HepG2 (cell line): ENCODE data around the gene ANTKMT. TPM values are rescaled to one million over a fixed set of nuclear protein-coding genes. Genes with fewer than 3 reads are reported as not detected.

Experiments used
- ATAC-seq: fragments of 200-7000 bp; cut with Tn5 transposase; 3 replicates; pipeline ENCODE4 v1.9.1; 2020; ENCODE audit warnings: mild to moderate bottlenecking, moderate library complexity
- BruUV-seq: library from RNA; stranded (reverse); fragments of 400-500 nt; replicated peaks from 2 replicates; lab custom pipeline; 2021; lab: Mats Ljungman, UMichigan
- CTCF ChIA-PET: fragments of 300-600 bp; formaldehyde crosslinking; extraction: SDS; loops from one replicate; lab custom pipeline; 2021; ENCODE audit warnings: low total read pairs, inconsistent platforms, low intra/inter-chr PET ratio; lab: Yijun Ruan, JAX
- POLR2A ChIA-PET: fragments of 350-600 bp; sonication (Branson Sonifier 250); formaldehyde crosslinking; loops from one replicate; lab custom pipeline; 2020; ENCODE audit warnings: antibody characterized with exemption, inconsistent platforms; lab: Yijun Ruan, JAX
- DNase-seq: peaks from one replicate; pipeline ENCODE4 v3.0.0-alpha.2; 2015; ENCODE audit warnings: low spot score
- FAIRE-seq: peaks from 3 replicates; lab custom pipeline; 2011; peaks lifted over from hg19 to GRCh38; lab: Jason Lieb, UNC
- H2AFZ ChIP-seq: one replicate; pipeline ENCODE4 v1.6.1; 2011; ENCODE audit warnings: low read length, inconsistent platforms
- H3K27ac ChIP-seq: fragments of 300-600 bp; 3 replicates; pipeline ENCODE4 v1.8.0; 2011; ENCODE audit warnings: mixed run types, mild to moderate bottlenecking, mixed read lengths, low read length, inconsistent platforms; ENCODE audit not compliant: insufficient read depth; ENCODE audit errors: extremely low read length
- H3K27me3 ChIP-seq, 2 experiments: fragments of 200-600 bp in 1 of 2; 2 replicates in 1 of 2; 3 replicates in 1 of 2; pipeline versions ENCODE4 v1.6.0 to v1.8.0; 2011; ENCODE audit warnings: low read length in 2 of 2, mild to moderate bottlenecking in 2 of 2, moderate library complexity in 2 of 2, inconsistent platforms in 1 of 2; ENCODE audit not compliant: insufficient read depth in 2 of 2, control insufficient read depth in 1 of 2
- H3K36me3 ChIP-seq, 2 experiments: fragments of 200-600 bp in 1 of 2; replicated peaks in 1 of 2; 2 replicates in 1 of 2; 3 replicates in 1 of 2; pipeline versions ENCODE4 v1.5.1 to v1.8.0; 2011; ENCODE audit warnings: low read length in 2 of 2, inconsistent platforms in 1 of 2; ENCODE audit not compliant: insufficient read depth in 2 of 2, control insufficient read depth in 1 of 2
- H3K4me1 ChIP-seq: 2 replicates; pipeline ENCODE4 v1.5.1; 2012; ENCODE audit warnings: low read length, inconsistent platforms; ENCODE audit not compliant: insufficient read depth
- H3K4me2 ChIP-seq: 2 replicates; pipeline ENCODE4 v1.6.0; 2011; ENCODE audit warnings: low read depth, low read length, inconsistent platforms
- H3K4me3 ChIP-seq, 3 experiments: fragments of 200-600 bp in 1 of 3; sonication (generic), shearing (Covaris generic) in 1 of 3; replicated peaks in 1 of 3; 2 replicates each; pipeline ENCODE4 v1.5.1; 2011 to 2016; ENCODE audit warnings: low read length in 3 of 3, inconsistent platforms in 2 of 3, low read depth in 2 of 3, mild to moderate bottlenecking in 2 of 3, control low read depth in 1 of 3, mixed read lengths in 1 of 3; ENCODE audit not compliant: insufficient read depth in 1 of 3
- H3K79me2 ChIP-seq: one replicate; pipeline ENCODE4 v1.6.1; 2011; ENCODE audit warnings: low read length, inconsistent platforms; ENCODE audit not compliant: insufficient read depth
- H3K9ac ChIP-seq: 2 replicates; pipeline ENCODE4 v1.6.0; 2011; ENCODE audit warnings: mild to moderate bottlenecking, low read depth, low read length, inconsistent platforms; ENCODE audit not compliant: insufficient read depth
- H3K9me3 ChIP-seq: 2 replicates; pipeline ENCODE4 v1.5.1; 2012; ENCODE audit warnings: mild to moderate bottlenecking, low read length
- H4K20me1 ChIP-seq: 2 replicates; pipeline ENCODE4 v1.6.0; 2011; ENCODE audit warnings: inconsistent platforms, mild to moderate bottlenecking, low read length, moderate library complexity; ENCODE audit not compliant: insufficient read depth
- BRD4 ChIP-seq: sonication (generic); formaldehyde crosslinking; IDR thresholded peaks from 2 replicates; pipeline ENCODE4 v1.4.0; 2020; ENCODE audit warnings: missing genetic modification reagents
- ERF ChIP-seq: IDR thresholded peaks from 2 replicates; pipeline ENCODE4 v1.6.1; 2018; ENCODE audit warnings: missing biosample characterization, missing genetic modification reagents
- KDM2A ChIP-seq: sonication (generic); formaldehyde crosslinking; IDR thresholded peaks from 2 replicates; pipeline ENCODE4 v1.4.0; 2020; ENCODE audit warnings: low read depth, missing genetic modification reagents, borderline replicate concordance
- SMAD3 ChIP-seq: sonication (generic); formaldehyde crosslinking; IDR thresholded peaks from 2 replicates; pipeline ENCODE4 v1.4.0; 2020; ENCODE audit warnings: missing genetic modification reagents
- SMC3 ChIP-seq: IDR thresholded peaks from 2 replicates; pipeline ENCODE4 v1.6.1; 2011; ENCODE audit warnings: low read length, improper control_type of control experiment
- SOX5 ChIP-seq: IDR thresholded peaks from 2 replicates; pipeline ENCODE4 v1.6.1; 2016; ENCODE audit warnings: borderline replicate concordance
- ZBTB20 ChIP-seq: sonication (generic); formaldehyde crosslinking; IDR thresholded peaks from 2 replicates; pipeline ENCODE4 v1.8.1; 2023; ENCODE audit warnings: missing genetic modification reagents, low read depth, mild to moderate bottlenecking, borderline replicate concordance
- WGBS: methylation state at CpG from one replicate; pipeline ENCODE4 v1.1.6; 2017; ENCODE audit warnings: low lambda C conversion rate; 5-methylcytosine and 5-hydroxymethylcytosine counted together
- in situ Hi-C: cut with HindIII; loops from 2 replicates; pipeline ENCODE4 v1.10.0; 2017; ENCODE audit warnings: low pct_unique_long_range_greater_than_20kb; ENCODE audit not compliant: extremely low pct_ligation_motif_present
- intact Hi-C: fragments of 100-400 bp; cut with micrococcal nuclease; formaldehyde crosslinking; loops from one replicate; pipeline ENCODE4 v1.10.0; 2022; ENCODE audit not compliant: unreplicated experiment
- polyA plus RNA-seq, 8 experiments: library from polyadenylated mRNA; depleted of rRNA in 3 of 8; stranded (reverse) in 7 of 8; unstranded in 1 of 8; fragments of >200 nt; fragmentation: Illumina TruSeq in 4 of 8; extraction: Trizol in 4 of 8; gene quantifications; 2 replicates each; pipeline versions ENCODE4 v1.2.1 to v1.2.3, GENCODE V29; 2011 to 2016; ENCODE audit warnings: low read depth in 4 of 8, missing spikeins in 1 of 8, mixed read lengths in 1 of 8; ENCODE audit not compliant: insufficient read depth in 1 of 8
- total RNA-seq, 5 experiments: library from RNA; depleted of rRNA; stranded (reverse); fragments of >200 nt; fragmentation: Illumina TruSeq; extraction: Trizol; gene quantifications; 2 replicates each; pipeline ENCODE4 v1.2.3, GENCODE V29; 2016; ENCODE audit warnings: low read depth in 1 of 5
- TF ChIP-seq, protein P1 (sequence below): sonication (generic); formaldehyde crosslinking; IDR thresholded peaks from 2 replicates; pipeline ENCODE4 v1.4.0; 2020; ENCODE audit warnings: missing genetic modification reagents, low read depth, mild to moderate bottlenecking, borderline replicate concordance
- TF ChIP-seq, protein P2 (sequence below): sonication (generic); formaldehyde crosslinking; IDR thresholded peaks from 2 replicates; pipeline ENCODE4 v1.4.0; 2020; ENCODE audit warnings: mild to moderate bottlenecking, missing genetic modification reagents
- TF ChIP-seq, protein P3 (sequence below): sonication (generic); formaldehyde crosslinking; IDR thresholded peaks from 2 replicates; pipeline ENCODE4 v1.4.0; 2020; ENCODE audit warnings: missing genetic modification reagents
- TF ChIP-seq, protein P4 (sequence below): sonication (generic); formaldehyde crosslinking; IDR thresholded peaks from 2 replicates; pipeline ENCODE4 v1.5.0; 2020; ENCODE audit warnings: missing genetic modification reagents
- TF ChIP-seq, protein P5 (sequence below): IDR thresholded peaks from 2 replicates; pipeline ENCODE4 v1.6.1; 2018; ENCODE audit warnings: missing genetic modification reagents, mild to moderate bottlenecking, missing compliant biosample characterization

The ANTKMT gene
- total and polyA plus RNA-seq, 2 of the 13 experiments (the other 11 are each of a cell fraction or from before 2014, with no cell fraction given): 7.5 to 47.8 TPM

DNA sequence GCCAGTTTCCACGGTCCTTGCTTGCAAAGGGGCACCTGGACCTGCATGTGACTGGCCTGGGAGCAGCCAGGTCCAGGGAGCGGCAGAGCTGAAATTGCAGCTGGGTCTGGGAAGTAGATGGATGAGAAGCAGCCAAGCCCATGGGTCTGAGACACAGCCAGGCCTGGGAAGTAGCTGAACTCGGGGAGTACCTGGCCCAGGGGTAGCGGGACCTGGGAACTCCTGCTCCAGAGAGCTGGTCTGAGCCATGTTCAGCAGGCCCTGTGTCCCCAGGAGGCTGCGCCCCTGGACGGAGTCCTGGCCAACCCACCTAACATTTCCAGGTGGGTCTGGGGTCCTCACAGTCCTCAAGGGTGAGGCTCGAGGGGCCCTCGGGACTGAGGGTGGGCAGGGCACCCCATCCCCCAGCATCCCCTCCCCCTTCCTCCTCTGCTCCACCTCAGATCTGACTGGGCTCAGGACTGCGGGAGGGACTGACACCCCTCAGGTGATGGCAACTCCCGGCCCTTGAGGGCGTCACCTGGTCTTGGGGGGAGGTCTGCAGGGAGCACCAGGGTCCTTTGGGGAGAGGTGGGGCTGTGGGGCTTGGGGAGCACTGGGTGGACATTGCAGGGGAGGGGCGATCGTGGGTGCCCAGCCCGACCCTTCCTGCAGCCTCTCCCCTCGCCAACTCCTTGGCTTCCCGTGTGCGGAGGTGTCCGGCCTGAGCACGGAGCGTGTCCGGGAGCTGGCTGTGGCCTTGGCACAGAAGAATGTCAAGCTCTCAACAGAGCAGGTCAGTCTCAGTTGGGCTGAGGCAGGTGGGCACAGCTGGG, 42.6 kb downstream of the ANTKMT start:
- Histone ChIP-seq H3K9me3 (no peaks in the 10 kb centered on the region), H3K9ac (no peak overlapping the region), H2AFZ (no peak overlapping the region), H3K27ac (no peak overlapping the region), H4K20me1 (no peaks in the 10 kb centered on the region), H3K4me2 (no peak overlapping the region), H3K4me3 (no peak overlapping the region), H3K79me2 (no peaks in the 10 kb centered on the region), H3K36me3 (no peaks in the 10 kb centered on the region), H3K27me3 (peaks cover 3 to 8% of the 10 kb centered on the region in 2 experiments; a peak in 4 of 5 replicates), H3K4me1 (peaks cover 32% of the 10 kb centered on the region)
- in situ Hi-C loops: no loop called here
- intact Hi-C loops: no loop called here
- DNase-seq: no peak
- no TSS peak for BruUV-seq
- CTCF ChIA-PET: no interaction called here
- 60% methylated on average over 14 of the region's 21 CpGs for WGBS
- POLR2A ChIA-PET: no interaction called here
- no peak for FAIRE-seq
- ATAC-seq: no peak
- no peak for TF ChIP-seq BRD4 (CRISPR knock-in tag)
- TF ChIP-seq, protein P1, sequence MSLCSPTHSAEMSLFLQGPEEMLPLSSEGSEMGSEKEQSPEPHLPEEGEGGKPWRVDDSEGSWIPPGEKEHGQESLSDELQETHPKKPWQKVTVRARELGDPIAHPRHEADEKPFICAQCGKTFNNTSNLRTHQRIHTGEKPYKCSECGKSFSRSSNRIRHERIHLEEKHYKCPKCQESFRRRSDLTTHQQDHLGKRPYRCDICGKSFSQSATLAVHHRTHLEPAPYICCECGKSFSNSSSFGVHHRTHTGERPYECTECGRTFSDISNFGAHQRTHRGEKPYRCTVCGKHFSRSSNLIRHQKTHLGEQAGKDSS (CRISPR knock-in tag): no peak
- TF ChIP-seq, protein P2, sequence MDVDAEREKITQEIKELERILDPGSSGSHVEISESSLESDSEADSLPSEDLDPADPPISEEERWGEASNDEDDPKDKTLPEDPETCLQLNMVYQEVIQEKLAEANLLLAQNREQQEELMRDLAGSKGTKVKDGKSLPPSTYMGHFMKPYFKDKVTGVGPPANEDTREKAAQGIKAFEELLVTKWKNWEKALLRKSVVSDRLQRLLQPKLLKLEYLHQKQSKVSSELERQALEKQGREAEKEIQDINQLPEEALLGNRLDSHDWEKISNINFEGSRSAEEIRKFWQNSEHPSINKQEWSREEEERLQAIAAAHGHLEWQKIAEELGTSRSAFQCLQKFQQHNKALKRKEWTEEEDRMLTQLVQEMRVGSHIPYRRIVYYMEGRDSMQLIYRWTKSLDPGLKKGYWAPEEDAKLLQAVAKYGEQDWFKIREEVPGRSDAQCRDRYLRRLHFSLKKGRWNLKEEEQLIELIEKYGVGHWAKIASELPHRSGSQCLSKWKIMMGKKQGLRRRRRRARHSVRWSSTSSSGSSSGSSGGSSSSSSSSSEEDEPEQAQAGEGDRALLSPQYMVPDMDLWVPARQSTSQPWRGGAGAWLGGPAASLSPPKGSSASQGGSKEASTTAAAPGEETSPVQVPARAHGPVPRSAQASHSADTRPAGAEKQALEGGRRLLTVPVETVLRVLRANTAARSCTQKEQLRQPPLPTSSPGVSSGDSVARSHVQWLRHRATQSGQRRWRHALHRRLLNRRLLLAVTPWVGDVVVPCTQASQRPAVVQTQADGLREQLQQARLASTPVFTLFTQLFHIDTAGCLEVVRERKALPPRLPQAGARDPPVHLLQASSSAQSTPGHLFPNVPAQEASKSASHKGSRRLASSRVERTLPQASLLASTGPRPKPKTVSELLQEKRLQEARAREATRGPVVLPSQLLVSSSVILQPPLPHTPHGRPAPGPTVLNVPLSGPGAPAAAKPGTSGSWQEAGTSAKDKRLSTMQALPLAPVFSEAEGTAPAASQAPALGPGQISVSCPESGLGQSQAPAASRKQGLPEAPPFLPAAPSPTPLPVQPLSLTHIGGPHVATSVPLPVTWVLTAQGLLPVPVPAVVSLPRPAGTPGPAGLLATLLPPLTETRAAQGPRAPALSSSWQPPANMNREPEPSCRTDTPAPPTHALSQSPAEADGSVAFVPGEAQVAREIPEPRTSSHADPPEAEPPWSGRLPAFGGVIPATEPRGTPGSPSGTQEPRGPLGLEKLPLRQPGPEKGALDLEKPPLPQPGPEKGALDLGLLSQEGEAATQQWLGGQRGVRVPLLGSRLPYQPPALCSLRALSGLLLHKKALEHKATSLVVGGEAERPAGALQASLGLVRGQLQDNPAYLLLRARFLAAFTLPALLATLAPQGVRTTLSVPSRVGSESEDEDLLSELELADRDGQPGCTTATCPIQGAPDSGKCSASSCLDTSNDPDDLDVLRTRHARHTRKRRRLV (CRISPR knock-in tag): no peak
- no peak for TF ChIP-seq ERF (CRISPR knock-in tag)
- TF ChIP-seq ZBTB20 (CRISPR knock-in tag): no peak
- TF ChIP-seq, protein P3, sequence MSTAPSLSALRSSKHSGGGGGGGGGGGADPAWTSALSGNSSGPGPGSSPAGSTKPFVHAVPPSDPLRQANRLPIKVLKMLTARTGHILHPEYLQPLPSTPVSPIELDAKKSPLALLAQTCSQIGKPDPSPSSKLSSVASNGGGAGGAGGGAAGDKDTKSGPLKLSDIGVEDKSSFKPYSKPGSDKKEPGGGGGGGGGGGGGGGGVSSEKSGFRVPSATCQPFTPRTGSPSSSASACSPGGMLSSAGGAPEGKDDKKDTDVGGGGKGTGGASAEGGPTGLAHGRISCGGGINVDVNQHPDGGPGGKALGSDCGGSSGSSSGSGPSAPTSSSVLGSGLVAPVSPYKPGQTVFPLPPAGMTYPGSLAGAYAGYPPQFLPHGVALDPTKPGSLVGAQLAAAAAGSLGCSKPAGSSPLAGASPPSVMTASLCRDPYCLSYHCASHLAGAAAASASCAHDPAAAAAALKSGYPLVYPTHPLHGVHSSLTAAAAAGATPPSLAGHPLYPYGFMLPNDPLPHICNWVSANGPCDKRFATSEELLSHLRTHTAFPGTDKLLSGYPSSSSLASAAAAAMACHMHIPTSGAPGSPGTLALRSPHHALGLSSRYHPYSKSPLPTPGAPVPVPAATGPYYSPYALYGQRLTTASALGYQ: no peak
- no peak for TF ChIP-seq SOX5
- TF ChIP-seq, protein P4, sequence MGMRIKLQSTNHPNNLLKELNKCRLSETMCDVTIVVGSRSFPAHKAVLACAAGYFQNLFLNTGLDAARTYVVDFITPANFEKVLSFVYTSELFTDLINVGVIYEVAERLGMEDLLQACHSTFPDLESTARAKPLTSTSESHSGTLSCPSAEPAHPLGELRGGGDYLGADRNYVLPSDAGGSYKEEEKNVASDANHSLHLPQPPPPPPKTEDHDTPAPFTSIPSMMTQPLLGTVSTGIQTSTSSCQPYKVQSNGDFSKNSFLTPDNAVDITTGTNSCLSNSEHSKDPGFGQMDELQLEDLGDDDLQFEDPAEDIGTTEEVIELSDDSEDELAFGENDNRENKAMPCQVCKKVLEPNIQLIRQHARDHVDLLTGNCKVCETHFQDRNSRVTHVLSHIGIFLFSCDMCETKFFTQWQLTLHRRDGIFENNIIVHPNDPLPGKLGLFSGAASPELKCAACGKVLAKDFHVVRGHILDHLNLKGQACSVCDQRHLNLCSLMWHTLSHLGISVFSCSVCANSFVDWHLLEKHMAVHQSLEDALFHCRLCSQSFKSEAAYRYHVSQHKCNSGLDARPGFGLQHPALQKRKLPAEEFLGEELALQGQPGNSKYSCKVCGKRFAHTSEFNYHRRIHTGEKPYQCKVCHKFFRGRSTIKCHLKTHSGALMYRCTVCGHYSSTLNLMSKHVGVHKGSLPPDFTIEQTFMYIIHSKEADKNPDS: no peak
- TF ChIP-seq KDM2A (CRISPR knock-in tag): no peak
- no peak for TF ChIP-seq SMAD3
- TF ChIP-seq SMC3: no peak
- TF ChIP-seq, protein P5, sequence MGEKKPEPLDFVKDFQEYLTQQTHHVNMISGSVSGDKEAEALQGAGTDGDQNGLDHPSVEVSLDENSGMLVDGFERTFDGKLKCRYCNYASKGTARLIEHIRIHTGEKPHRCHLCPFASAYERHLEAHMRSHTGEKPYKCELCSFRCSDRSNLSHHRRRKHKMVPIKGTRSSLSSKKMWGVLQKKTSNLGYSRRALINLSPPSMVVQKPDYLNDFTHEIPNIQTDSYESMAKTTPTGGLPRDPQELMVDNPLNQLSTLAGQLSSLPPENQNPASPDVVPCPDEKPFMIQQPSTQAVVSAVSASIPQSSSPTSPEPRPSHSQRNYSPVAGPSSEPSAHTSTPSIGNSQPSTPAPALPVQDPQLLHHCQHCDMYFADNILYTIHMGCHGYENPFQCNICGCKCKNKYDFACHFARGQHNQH: no peak
